HepG2 (cell line): ENCODE results near the gene SYMPK. TPM values are rescaled to one million over a fixed set of nuclear protein-coding genes. Genes with fewer than 3 reads are reported as not detected.

Experiments
- CHD2 ChIP-seq: IDR thresholded peaks from 2 replicates; pipeline ENCODE4 v1.6.1; 2011; ENCODE audit warnings: low read depth, low read length, improper control_type of control experiment
- CREM ChIP-seq, 2 experiments: sonication (generic) in 1 of 2; formaldehyde crosslinking in 1 of 2; IDR thresholded peaks; 2 replicates each; pipeline versions ENCODE4 v1.4.0 to v1.6.1; 2016 to 2020; ENCODE audit warnings: antibody characterized with exemption in 1 of 2, mild to moderate bottlenecking in 1 of 2, missing genetic modification reagents in 1 of 2
- EP300 ChIP-seq, 3 experiments: sonication (generic) in 1 of 3; formaldehyde crosslinking in 1 of 3; IDR thresholded peaks; 2 replicates each; pipeline versions ENCODE4 v1.5.1 to v1.6.1; 2011 to 2020; ENCODE audit warnings: low read depth in 2 of 3, low read length in 2 of 3, borderline replicate concordance in 1 of 3, improper control_type of control experiment in 1 of 3, mild to moderate bottlenecking in 1 of 3, missing genetic modification reagents in 1 of 3, moderate library complexity in 1 of 3
- FOSL2 ChIP-seq: sonication (generic); formaldehyde crosslinking; IDR thresholded peaks from 2 replicates; pipeline ENCODE4 v1.4.0; 2020; ENCODE audit warnings: missing genetic modification reagents
- GABPB1 ChIP-seq: IDR thresholded peaks from 2 replicates; pipeline ENCODE4 v1.6.1; 2016; ENCODE audit warnings: mild to moderate bottlenecking, missing genetic modification reagents, moderate library complexity, missing compliant biosample characterization
- IKZF4 ChIP-seq: sonication (generic); formaldehyde crosslinking; IDR thresholded peaks from 2 replicates; pipeline ENCODE4 v1.5.1; 2020; ENCODE audit warnings: borderline replicate concordance, mild to moderate bottlenecking, low read depth, missing genetic modification reagents; ENCODE audit errors: not compliant biosample characterization
- KAT7 ChIP-seq: IDR thresholded peaks from 2 replicates; pipeline ENCODE4 v1.6.1; 2018; ENCODE audit warnings: borderline replicate concordance, missing compliant biosample characterization
- KLF6 ChIP-seq: IDR thresholded peaks from 2 replicates; pipeline ENCODE4 v1.8.0; 2016; ENCODE audit warnings: missing biosample characterization, missing genetic modification reagents
- KMT2B ChIP-seq: IDR thresholded peaks from 2 replicates; pipeline ENCODE4 v1.6.1; 2016; ENCODE audit warnings: missing genetic modification reagents, missing compliant biosample characterization
- MAZ ChIP-seq, 2 experiments: sonication (generic) in 1 of 2; formaldehyde crosslinking in 1 of 2; IDR thresholded peaks; 2 replicates each; pipeline versions ENCODE4 v1.5.0 to v1.6.1; 2012 to 2020; ENCODE audit warnings: low read depth in 2 of 2, mild to moderate bottlenecking in 2 of 2, borderline replicate concordance in 1 of 2, improper control_type of control experiment in 1 of 2, low read length in 1 of 2, missing genetic modification reagents in 1 of 2, moderate library complexity in 1 of 2
- MLLT10 ChIP-seq: sonication (generic); formaldehyde crosslinking; IDR thresholded peaks from 2 replicates; pipeline ENCODE4 v1.4.0; 2020; ENCODE audit warnings: missing genetic modification reagents
- MTF2 ChIP-seq: sonication (generic); formaldehyde crosslinking; IDR thresholded peaks from 2 replicates; pipeline ENCODE4 v1.5.0; 2020; ENCODE audit warnings: missing genetic modification reagents, borderline replicate concordance
- NAIF1 ChIP-seq: sonication (generic); formaldehyde crosslinking; IDR thresholded peaks from 2 replicates; pipeline ENCODE4 v1.5.0; 2020; ENCODE audit warnings: mild to moderate bottlenecking, missing genetic modification reagents, borderline replicate concordance
- NFATC3 ChIP-seq: sonication (generic); formaldehyde crosslinking; IDR thresholded peaks from 2 replicates; pipeline ENCODE4 v1.5.1; 2020; ENCODE audit warnings: mild to moderate bottlenecking, missing genetic modification reagents
- PLRG1 ChIP-seq: fragments of 450-650 bp; conservative IDR thresholded peaks from 2 replicates; pipeline ENCODE4 v1.6.1; 2016
- SETDB1 ChIP-seq: sonication (generic); formaldehyde crosslinking; IDR thresholded peaks from 2 replicates; pipeline ENCODE4 v1.5.1; 2020; ENCODE audit warnings: missing genetic modification reagents, mild to moderate bottlenecking, borderline replicate concordance
- SP4 ChIP-seq: sonication (generic); formaldehyde crosslinking; IDR thresholded peaks from 2 replicates; pipeline ENCODE4 v1.8.1; 2023; ENCODE audit warnings: mild to moderate bottlenecking, missing genetic modification reagents
- U2AF2 ChIP-seq: fragments of 200-400 bp; formaldehyde crosslinking; IDR thresholded peaks from 2 replicates; pipeline ENCODE4 v1.6.1; 2017; ENCODE audit warnings: low read depth, mild to moderate bottlenecking, low read length
- ZBTB7B ChIP-seq: sonication (generic); formaldehyde crosslinking; IDR thresholded peaks from 2 replicates; pipeline ENCODE4 v1.4.0; 2020; ENCODE audit warnings: missing genetic modification reagents
- ZEB1 ChIP-seq: IDR thresholded peaks from 2 replicates; pipeline ENCODE4 v1.6.1; 2012; ENCODE audit warnings: mild to moderate bottlenecking, low read depth, inconsistent platforms; ENCODE audit not compliant: insufficient replicate concordance
- ZFAT ChIP-seq: sonication (generic); formaldehyde crosslinking; conservative IDR thresholded peaks from 2 replicates; pipeline ENCODE4 v1.8.1; 2023; ENCODE audit warnings: missing genetic modification reagents, inconsistent platforms
- ZFP1 ChIP-seq: IDR thresholded peaks from 2 replicates; pipeline ENCODE4 v1.6.1; 2016
- ZNF12 ChIP-seq: sonication (generic); formaldehyde crosslinking; IDR thresholded peaks from 2 replicates; pipeline ENCODE4 v1.5.0; 2020; ENCODE audit warnings: missing genetic modification reagents
- ZNF20 ChIP-seq: sonication (generic); formaldehyde crosslinking; IDR thresholded peaks from 2 replicates; pipeline ENCODE4 v1.4.0; 2020; ENCODE audit warnings: mild to moderate bottlenecking, moderate library complexity, missing genetic modification reagents
- ZNF317 ChIP-seq: sonication (generic); formaldehyde crosslinking; IDR thresholded peaks from 2 replicates; pipeline ENCODE4 v1.5.0; 2020; ENCODE audit warnings: mild to moderate bottlenecking, missing genetic modification reagents
- ZNF329 ChIP-seq: sonication (generic); formaldehyde crosslinking; IDR thresholded peaks from 2 replicates; pipeline ENCODE4 v1.9.0; 2021; ENCODE audit warnings: low read depth, mild to moderate bottlenecking, missing genetic modification reagents
- ZNF512 ChIP-seq: sonication (generic); formaldehyde crosslinking; IDR thresholded peaks from 2 replicates; pipeline ENCODE4 v1.4.0; 2020; ENCODE audit warnings: mild to moderate bottlenecking, missing genetic modification reagents
- ZNF577 ChIP-seq: sonication (generic); formaldehyde crosslinking; IDR thresholded peaks from 2 replicates; pipeline ENCODE4 v1.4.0; 2020; ENCODE audit warnings: mild to moderate bottlenecking, low read depth, missing genetic modification reagents, borderline replicate concordance
- ZNF580 ChIP-seq: IDR thresholded peaks from 2 replicates; pipeline ENCODE4 v1.6.1; 2016; ENCODE audit warnings: low read depth, borderline replicate concordance
- polyA plus RNA-seq, 8 experiments: library from polyadenylated mRNA; depleted of rRNA in 3 of 8; stranded (reverse) in 7 of 8; unstranded in 1 of 8; fragments of >200 nt; fragmentation: Illumina TruSeq in 4 of 8; extraction: Trizol in 4 of 8; gene quantifications; 2 replicates each; pipeline versions ENCODE4 v1.2.1 to v1.2.3, GENCODE V29; 2011 to 2016; ENCODE audit warnings: low read depth in 4 of 8, missing spikeins in 1 of 8, mixed read lengths in 1 of 8; ENCODE audit not compliant: insufficient read depth in 1 of 8
- total RNA-seq, 5 experiments: library from RNA; depleted of rRNA; stranded (reverse); fragments of >200 nt; fragmentation: Illumina TruSeq; extraction: Trizol; gene quantifications; 2 replicates each; pipeline ENCODE4 v1.2.3, GENCODE V29; 2016; ENCODE audit warnings: low read depth in 1 of 5

SYMPK gene
- total and polyA plus RNA-seq, 2 of the 13 experiments (the other 11 are each of a cell fraction or from before 2014, with no cell fraction given) = 21.9 to 55.7 TPM

- TF ChIP-seq KMT2B (CRISPR knock-in tag) (no peak), SETDB1 (CRISPR knock-in tag) (no peak), KLF6 (CRISPR knock-in tag) (peak; percentile 73; the same call in 1 of the 2 replicates), FOSL2 (CRISPR knock-in tag) (0 out of 2 replicates have a peak, but pooled peaks have one; percentile 29), ZNF512 (CRISPR knock-in tag) (no peak), ZNF20 (0 out of 2 replicates have a peak, but pooled peaks have one; percentile 40), SP4 (peak; percentile 40; the same call in 1 of the 2 replicates), ZNF580 (CRISPR knock-in tag) (no peak), ZFAT (CRISPR knock-in tag) (no peak), MAZ (IDR thresholded peaks at IDR 0.05; ENCODE audit: borderline replicate concordance, low read depth, low read length) (peak; percentile 95), MAZ (CRISPR knock-in tag; IDR thresholded peaks at IDR 0.05; ENCODE audit: low read depth) (peak; percentile 87; the same call in 1 of the 2 replicates), ZNF329 (CRISPR knock-in tag) (no peak), NFATC3 (CRISPR knock-in tag) (no peak), ZFP1 (CRISPR knock-in tag) (no peak), ZEB1 (no peak), EP300 (IDR thresholded peaks at IDR 0.05; ENCODE audit: low read depth in 2 of 2, low read length in 2 of 2) (peak in 1 of 2 experiments; percentile 43; a peak in 1 of 4 replicates), EP300 (CRISPR knock-in tag; IDR thresholded peaks at IDR 0.05; ENCODE audit: borderline replicate concordance) (no peak), ZBTB7B (CRISPR knock-in tag) (peak; percentile 41; the same call in 1 of the 2 replicates), NAIF1 (no peak), CHD2 (no peak), IKZF4 (CRISPR knock-in tag) (no peak), GABPB1 (CRISPR knock-in tag) (peak; percentile 66; the same call in 1 of the 2 replicates), ZNF577 (CRISPR knock-in tag) (no peak), ZNF317 (CRISPR knock-in tag) (no peak), ZNF12 (CRISPR knock-in tag) (no peak), KAT7 (CRISPR knock-in tag) (no peak; the same call in 1 of the 2 replicates), CREM (IDR thresholded peaks at IDR 0.05) (no peak), CREM (CRISPR knock-in tag; IDR thresholded peaks at IDR 0.05) (no peak), U2AF2 (no peak), MLLT10 (no peak), MTF2 (CRISPR knock-in tag) (no peak), PLRG1 (no peak)
Measured at GRCh38 chr19:45863840-45864628, 1.1 kb upstream of the SYMPK start, which contains the start of gene FOXA3 (continued).
